ENCODE measurements around the gene TUBA8.

TUBA8 gene

GRCh38 chr22:18064636-18065035 is 46.0 kb upstream of the TUBA8 start:
- Histone ChIP-seq H3K27me3 (ENCODE audit: low read length) (no peaks in the 10 kb centered on the region), H3K4me3 (ENCODE audit: insufficient read depth, low read length, poor library complexity, severe bottlenecking) (no peak overlapping the region), H3K4me2 (ENCODE audit: low read depth, low read length, poor library complexity, severe bottlenecking) (no peak overlapping the region), H4K20me1 (ENCODE audit: low read depth, low read length) (no peaks in the 10 kb centered on the region), H3K9ac (ENCODE audit: low read length) (no peak overlapping the region), H3K27ac (ENCODE audit: low read depth, low read length) (no peak overlapping the region), H2AFZ (ENCODE audit: low read depth, low read length, severe bottlenecking) (no peak overlapping the region), H3F3A (ENCODE audit: insufficient read depth) (0 out of 2 replicates have a peak, but pooled peaks cover 5% of the 10 kb centered on the region), H3K36me3 (ENCODE audit: low read length) (no peaks in the 10 kb centered on the region), H3K79me2 (ENCODE audit: insufficient read depth, low read length) (no peaks in the 10 kb centered on the region), H3K9me3 (ENCODE audit: insufficient read depth, low read length) (no peaks in the 10 kb centered on the region), H3K9me2 (replicated peaks; ENCODE audit: insufficient read depth, low read length) (no peaks in the 10 kb centered on the region)
- TF ChIP-seq, protein P1, sequence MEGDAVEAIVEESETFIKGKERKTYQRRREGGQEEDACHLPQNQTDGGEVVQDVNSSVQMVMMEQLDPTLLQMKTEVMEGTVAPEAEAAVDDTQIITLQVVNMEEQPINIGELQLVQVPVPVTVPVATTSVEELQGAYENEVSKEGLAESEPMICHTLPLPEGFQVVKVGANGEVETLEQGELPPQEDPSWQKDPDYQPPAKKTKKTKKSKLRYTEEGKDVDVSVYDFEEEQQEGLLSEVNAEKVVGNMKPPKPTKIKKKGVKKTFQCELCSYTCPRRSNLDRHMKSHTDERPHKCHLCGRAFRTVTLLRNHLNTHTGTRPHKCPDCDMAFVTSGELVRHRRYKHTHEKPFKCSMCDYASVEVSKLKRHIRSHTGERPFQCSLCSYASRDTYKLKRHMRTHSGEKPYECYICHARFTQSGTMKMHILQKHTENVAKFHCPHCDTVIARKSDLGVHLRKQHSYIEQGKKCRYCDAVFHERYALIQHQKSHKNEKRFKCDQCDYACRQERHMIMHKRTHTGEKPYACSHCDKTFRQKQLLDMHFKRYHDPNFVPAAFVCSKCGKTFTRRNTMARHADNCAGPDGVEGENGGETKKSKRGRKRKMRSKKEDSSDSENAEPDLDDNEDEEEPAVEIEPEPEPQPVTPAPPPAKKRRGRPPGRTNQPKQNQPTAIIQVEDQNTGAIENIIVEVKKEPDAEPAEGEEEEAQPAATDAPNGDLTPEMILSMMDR (IDR thresholded peaks at IDR 0.05; ENCODE audit: insufficient read depth, low read length, poor library complexity, severe bottlenecking): no peak
- no peak for TF ChIP-seq EZH2phosphoT487 (conservative IDR thresholded peaks at IDR 0.05; ENCODE audit: low read length)

DNA sequence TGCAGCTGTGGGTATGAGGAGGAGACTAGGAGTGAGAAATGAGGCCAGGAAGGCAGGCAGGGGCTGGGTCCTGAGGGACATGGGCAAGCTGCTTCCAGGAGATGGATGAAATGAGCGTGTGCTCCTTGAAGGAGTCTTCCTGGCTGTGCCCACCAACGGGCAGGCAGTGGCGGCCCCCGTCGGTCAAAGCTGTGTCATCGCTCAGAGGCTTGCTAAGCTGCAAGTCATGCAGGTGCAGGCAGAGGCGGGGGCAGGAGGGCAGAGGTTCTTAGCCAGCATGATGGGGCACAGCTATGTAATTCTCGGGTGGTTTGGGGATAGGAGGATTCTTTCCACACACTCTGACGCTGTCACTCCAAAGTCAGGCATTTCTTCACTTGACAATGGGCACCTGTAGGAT is 45.4 kb upstream of the TUBA8 start:
- Histone ChIP-seq H3K4me2 (ENCODE audit: low read depth, low read length, poor library complexity, severe bottlenecking) (peak overlapping the region; percentile 49), H3K79me2 (ENCODE audit: insufficient read depth, low read length) (no peaks in the 10 kb centered on the region), H3K4me3 (ENCODE audit: insufficient read depth, low read length, poor library complexity, severe bottlenecking) (no peak overlapping the region), H3K27me3 (ENCODE audit: low read length) (no peaks in the 10 kb centered on the region), H3K9me3 (ENCODE audit: insufficient read depth, low read length) (no peaks in the 10 kb centered on the region), H3K9ac (ENCODE audit: low read length) (no peak overlapping the region), H2AFZ (ENCODE audit: low read depth, low read length, severe bottlenecking) (no peak overlapping the region), H3F3A (ENCODE audit: insufficient read depth) (0 out of 2 replicates have a peak, but pooled peaks cover 5% of the 10 kb centered on the region), H3K9me2 (replicated peaks; ENCODE audit: insufficient read depth, low read length) (no peaks in the 10 kb centered on the region), H3K36me3 (ENCODE audit: low read length) (no peaks in the 10 kb centered on the region), H3K27ac (ENCODE audit: low read depth, low read length) (peak overlapping the region; percentile 84; the same call in 1 of the 2 replicates), H4K20me1 (ENCODE audit: low read depth, low read length) (no peaks in the 10 kb centered on the region)
- TF ChIP-seq, protein P1 (IDR thresholded peaks at IDR 0.05; ENCODE audit: insufficient read depth, low read length, poor library complexity, severe bottlenecking): no peak
- no peak for TF ChIP-seq EZH2phosphoT487 (conservative IDR thresholded peaks at IDR 0.05; ENCODE audit: low read length)

- Histone ChIP-seq H3F3A (ENCODE audit: insufficient read depth) (0 out of 2 replicates have a peak, but pooled peaks cover 5% of the 10 kb centered on the region), H3K4me3 (ENCODE audit: insufficient read depth, low read length, poor library complexity, severe bottlenecking) (no peak overlapping the region), H3K27me3 (ENCODE audit: low read length) (no peaks in the 10 kb centered on the region), H3K36me3 (ENCODE audit: low read length) (no peaks in the 10 kb centered on the region), H3K9ac (ENCODE audit: low read length) (peak overlapping the region; percentile 26; the same call in 1 of the 2 replicates), H3K27ac (ENCODE audit: low read depth, low read length) (peak overlapping the region; percentile 84), H2AFZ (ENCODE audit: low read depth, low read length, severe bottlenecking) (no peak overlapping the region), H3K79me2 (ENCODE audit: insufficient read depth, low read length) (no peaks in the 10 kb centered on the region), H3K4me2 (ENCODE audit: low read depth, low read length, poor library complexity, severe bottlenecking) (peak overlapping the region; percentile 49), H3K9me2 (replicated peaks; ENCODE audit: insufficient read depth, low read length) (no peaks in the 10 kb centered on the region), H4K20me1 (ENCODE audit: low read depth, low read length) (no peaks in the 10 kb centered on the region), H3K9me3 (ENCODE audit: insufficient read depth, low read length) (no peaks in the 10 kb centered on the region)
- TF ChIP-seq, protein P1 (IDR thresholded peaks at IDR 0.05; ENCODE audit: insufficient read depth, low read length, poor library complexity, severe bottlenecking): no peak
- TF ChIP-seq EZH2phosphoT487 (conservative IDR thresholded peaks at IDR 0.05; ENCODE audit: low read length): no peak
These were observed 44.3 kb upstream of the TUBA8 start for GRCh38 chr22:18066181-18066859.
